MM.1S (cell line): Measurements from ENCODE around the gene STING1.

Experiments
- DNase-seq: peaks from one replicate; pipeline ENCODE4 v3.0.0-alpha.2; 2015
- H2AFZ ChIP-seq: fragments of 300-600 bp; sonication (generic); 2 replicates; pipeline ENCODE4 v1.6.0; 2016; ENCODE audit warnings: antibody characterized with exemption, low read length
- H3F3A ChIP-seq: fragments of 300-600 bp; sonication (generic); 2 replicates; pipeline ENCODE4 v1.6.1; 2016; ENCODE audit warnings: mild to moderate bottlenecking, antibody characterized with exemption, low read length, moderate library complexity, mixed read lengths; ENCODE audit not compliant: insufficient read depth
- H3K27ac ChIP-seq: fragments of 300-600 bp; sonication (generic); 2 replicates; pipeline ENCODE4 v1.5.1; 2016; ENCODE audit warnings: mild to moderate bottlenecking, low read length
- H3K27me3 ChIP-seq: fragments of 300-600 bp; sonication (generic); replicated peaks from 2 replicates; pipeline ENCODE4 v1.6.0; 2016; ENCODE audit warnings: low read length; ENCODE audit not compliant: insufficient read depth
- H3K36me3 ChIP-seq: fragments of 300-600 bp; sonication (generic); replicated peaks from 2 replicates; pipeline ENCODE4 v1.6.1; 2016; ENCODE audit warnings: mild to moderate bottlenecking, low read length, mixed read lengths; ENCODE audit not compliant: insufficient read depth
- H3K4me1 ChIP-seq: fragments of 300-600 bp; sonication (generic); 2 replicates; pipeline ENCODE4 v1.6.1; 2016; ENCODE audit warnings: low read length, mixed read lengths
- H3K4me2 ChIP-seq: fragments of 300-600 bp; sonication (generic); 2 replicates; pipeline ENCODE4 v1.6.0; 2016; ENCODE audit warnings: low read depth, low read length
- H3K4me3 ChIP-seq: fragments of 300-600 bp; sonication (generic); 2 replicates; pipeline ENCODE4 v1.5.1; 2016; ENCODE audit warnings: low read length, mixed read lengths
- H3K79me2 ChIP-seq: fragments of 300-600 bp; sonication (generic); 2 replicates; pipeline ENCODE4 v1.6.1; 2016; ENCODE audit warnings: mixed run types, low read length, mixed read lengths
- H3K9ac ChIP-seq: fragments of 300-600 bp; sonication (generic); 2 replicates; pipeline ENCODE4 v1.6.1; 2016; ENCODE audit warnings: low read length, mixed read lengths
- H3K9me2 ChIP-seq: fragments of 300-600 bp; sonication (generic); replicated peaks from 2 replicates; pipeline ENCODE4 v1.6.1; 2016; ENCODE audit warnings: mild to moderate bottlenecking, low read length, mixed read lengths; ENCODE audit not compliant: insufficient read depth
- H3K9me3 ChIP-seq: fragments of 300-600 bp; sonication (generic); replicated peaks from 2 replicates; pipeline ENCODE4 v1.6.1; 2016; ENCODE audit warnings: mild to moderate bottlenecking, low read length, mixed read lengths; ENCODE audit not compliant: insufficient read depth
- H4K20me1 ChIP-seq: fragments of 300-600 bp; sonication (generic); 2 replicates; pipeline ENCODE4 v1.6.1; 2016; ENCODE audit warnings: mild to moderate bottlenecking, low read length, moderate library complexity, mixed read lengths; ENCODE audit not compliant: insufficient read depth
- CTCF ChIP-seq: fragments of 300-600 bp; sonication (generic); IDR thresholded peaks from 2 replicates; pipeline ENCODE4 v1.5.1; 2016; ENCODE audit warnings: antibody characterized with exemption, low read length, mixed read lengths
- EZH2 ChIP-seq: fragments of 300-600 bp; sonication (generic); optimal IDR thresholded peaks from 2 replicates; pipeline ENCODE3; 2017; ENCODE audit warnings: low read depth, mild to moderate bottlenecking, antibody characterized with exemption, low read length, mixed read lengths
- EZH2phosphoT487 ChIP-seq: fragments of 300-600 bp; sonication (generic); IDR thresholded peaks from 2 replicates; pipeline ENCODE4 v1.6.1; 2018; ENCODE audit warnings: antibody characterized with exemption, low read length

Gene STING1

DNA sequence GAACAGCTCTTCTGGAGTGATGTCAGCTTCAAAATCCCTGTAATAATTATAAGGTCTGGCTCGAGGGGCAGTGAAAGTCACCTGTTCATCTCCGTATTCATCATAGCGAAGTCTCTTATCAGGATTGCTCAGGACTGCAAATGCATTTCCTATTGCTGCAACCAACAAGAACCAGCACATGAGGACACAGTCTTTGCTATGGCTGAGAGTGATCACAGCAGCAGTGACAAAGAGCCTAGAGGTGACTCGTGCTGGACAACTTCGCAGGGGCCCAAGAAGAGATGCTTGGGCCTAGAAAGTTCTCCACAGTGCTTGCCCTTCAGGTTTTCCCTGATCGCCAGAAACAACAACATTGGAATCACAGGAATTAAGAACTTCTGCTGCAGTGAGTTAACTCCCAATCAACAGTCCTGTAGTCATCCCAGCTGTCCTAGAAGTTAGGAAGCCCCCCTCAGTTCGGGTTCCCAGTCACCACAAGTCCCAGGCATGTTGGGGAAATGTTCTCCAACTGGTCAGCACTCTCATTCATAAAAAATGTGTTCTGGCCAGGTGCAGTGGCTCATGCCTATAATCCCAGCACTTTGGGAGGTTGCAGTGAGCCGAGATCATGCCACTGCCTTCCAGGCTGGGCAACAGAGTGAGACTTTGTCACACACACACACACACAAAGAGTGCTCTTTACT lies 56.2 kb downstream of the STING1 start:
- Histone ChIP-seq H2AFZ (no peak overlapping the region), H3K9ac (no peak overlapping the region), H3K79me2 (no peaks in the 10 kb centered on the region), H3K27me3 (no peaks in the 10 kb centered on the region), H3K4me3 (no peak overlapping the region), H3K4me1 (no peaks in the 10 kb centered on the region), H3F3A (no peaks in the 10 kb centered on the region), H3K36me3 (no peaks in the 10 kb centered on the region), H3K9me2 (no peaks in the 10 kb centered on the region), H3K9me3 (no peaks in the 10 kb centered on the region), H4K20me1 (no peaks in the 10 kb centered on the region), H3K27ac (no peak overlapping the region), H3K4me2 (no peak overlapping the region)
- TF ChIP-seq EZH2phosphoT487 (no peak), CTCF (no peak), EZH2 (no peak)
- no peak for DNase-seq
